Prostate gland (tissue), 2 donors: Measurements from ENCODE around the gene TCF4. TPM values are rescaled to one million over a fixed set of nuclear protein-coding genes. Genes with fewer than 3 reads are reported as not detected.

Source experiments
- DNase-seq: peaks from one replicate; pipeline ENCODE4 v3.0.0-alpha.2; 2019; ENCODE audit warnings: low spot score
- H3K27ac ChIP-seq, 2 donors: fragments of 200-600 bp; sonication (generic); 2 replicates each; pipeline ENCODE4 v1.5.1; 2017 to 2019
- H3K27me3 ChIP-seq: fragments of 200-600 bp; sonication (generic); replicated peaks from 2 replicates; pipeline ENCODE4 v1.5.1; 2019; ENCODE audit not compliant: insufficient read depth
- H3K36me3 ChIP-seq, 2 donors: fragments of 200-600 bp; sonication (generic); 1 replicate in 1 of 2; 2 replicates in 1 of 2; pipeline versions ENCODE4 v1.5.1 to v1.8.1; 2017 to 2019
- H3K4me1 ChIP-seq: fragments of 200-600 bp; sonication (generic); replicated peaks from 2 replicates; pipeline ENCODE4 v1.5.1; 2019
- H3K4me3 ChIP-seq, 2 donors: fragments of 200-600 bp; sonication (generic); 2 replicates each; pipeline ENCODE4 v1.5.1; 2017 to 2019
- H3K9me3 ChIP-seq: fragments of 200-600 bp; sonication (generic); 2 replicates; pipeline ENCODE4 v1.5.1; 2017
- CTCF ChIP-seq, 4 experiments: fragments of 200-600 bp in 2 of 4; fragments of 450-650 bp in 2 of 4; sonication (generic) in 2 of 4; IDR thresholded peaks; 1 replicate in 3 of 4; 2 replicates in 1 of 4; pipeline ENCODE4 v1.5.1; 2016 to 2019; ENCODE audit warnings: antibody characterized with exemption in 4 of 4, mild to moderate bottlenecking in 2 of 4, moderate library complexity in 2 of 4
- POLR2A ChIP-seq: fragments of 450-650 bp; IDR thresholded peaks from one replicate; pipeline ENCODE4 v1.6.1; 2016; ENCODE audit warnings: antibody characterized with exemption, mild to moderate bottlenecking
- POLR2AphosphoS5 ChIP-seq: sonication (generic); formaldehyde crosslinking; IDR thresholded peaks from one replicate; pipeline ENCODE4 v1.6.1; 2017; ENCODE audit warnings: antibody characterized with exemption
- WGBS: methylation state at CpG from one replicate; pipeline ENCODE4 v1.1.5; 2018; 5-methylcytosine and 5-hydroxymethylcytosine counted together
- intact Hi-C: fragments of 100-400 bp; cut with DNase I; formaldehyde crosslinking; loops from one replicate; pipeline ENCODE4 v1.14.2; 2022
- total RNA-seq, 2 donors: library from RNA; depleted of rRNA; stranded (reverse); fragments of >200 nt; gene quantifications; one replicate each; pipeline ENCODE4 v1.1.0, GENCODE V29; 2016

The TCF4 gene
- total RNA-seq, 2 donors from 2014 or later, result 29.8 to 87.2 TPM

DNA sequence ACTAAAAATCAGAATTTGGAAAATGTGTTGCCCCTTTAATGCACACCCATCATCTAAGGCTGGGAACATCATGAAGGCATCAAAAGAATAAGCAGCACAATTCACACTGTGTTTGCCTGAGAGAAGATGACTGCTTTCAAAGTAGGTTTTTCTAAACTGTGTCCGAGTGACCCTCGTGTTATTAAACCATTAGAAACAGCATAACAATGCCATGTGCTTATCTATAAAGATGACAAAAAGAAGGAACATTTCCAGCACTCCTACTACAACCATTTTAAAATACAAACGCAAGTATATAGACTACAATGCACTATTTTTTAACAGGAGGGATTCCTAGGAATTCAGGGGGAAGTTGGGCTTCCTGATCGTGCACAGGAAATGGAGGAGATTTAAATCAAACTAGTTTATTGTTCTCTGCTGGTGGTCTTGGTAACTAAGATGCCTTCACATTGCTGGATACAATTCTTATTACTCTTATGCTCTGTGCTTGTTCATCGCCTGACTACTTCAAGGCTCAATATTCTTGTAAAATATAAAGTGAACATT, 322.8 kb downstream of the TCF4 start:
- Histone ChIP-seq H3K4me1 (no peaks in the 10 kb centered on the region), H3K9me3 (no peaks in the 10 kb centered on the region), H3K36me3 (no peaks in the 10 kb centered on the region), H3K27me3 (no peaks in the 10 kb centered on the region), H3K27ac (peak overlapping the region in 1 of 2 donors; percentile 28), H3K4me3 (no peak overlapping the region)
- 26% methylated on average over 5 of the region's 5 CpGs for WGBS
- TF ChIP-seq CTCF (IDR thresholded peaks at IDR 0.05) (no peak), POLR2AphosphoS5 (no peak), POLR2A (no peak)
- DNase-seq, result no peak
- intact Hi-C loops, result no loop called here

- DNase-seq, result peak; percentile 16
- Histone ChIP-seq H3K9me3 (no peaks in the 10 kb centered on the region), H3K27me3 (no peaks in the 10 kb centered on the region), H3K4me1 (no peaks in the 10 kb centered on the region), H3K27ac (peak overlapping the region in 1 of 2 donors; percentile 28), H3K4me3 (no peak overlapping the region), H3K36me3 (no peaks in the 10 kb centered on the region)
- intact Hi-C loops, result no loop called here
- WGBS, result 24% methylated on average over 3 of the region's 3 CpGs
- TF ChIP-seq POLR2A, result no peak
- TF ChIP-seq POLR2AphosphoS5, result peak; percentile 51
These were observed 323.9 kb downstream of the TCF4 start for GRCh38 chr18:55264108-55264507.

GRCh38 chr18:55262021-55262560, 325.9 kb downstream of the TCF4 start:
- Histone ChIP-seq H3K4me3 (no peak overlapping the region), H3K36me3 (no peaks in the 10 kb centered on the region), H3K4me1 (no peaks in the 10 kb centered on the region), H3K27me3 (no peaks in the 10 kb centered on the region), H3K27ac (no peak overlapping the region), H3K9me3 (no peaks in the 10 kb centered on the region)
- WGBS, result 60% methylated on average over 1 of the region's 1 CpG
- TF ChIP-seq POLR2AphosphoS5 (no peak), POLR2A (no peak), CTCF (IDR thresholded peaks at IDR 0.05) (no peak)
- DNase-seq, result no peak
- intact Hi-C loops, result no loop called here

- Histone ChIP-seq H3K9me3 (no peaks in the 10 kb centered on the region), H3K27me3 (no peaks in the 10 kb centered on the region), H3K4me3 (no peak overlapping the region), H3K36me3 (no peaks in the 10 kb centered on the region), H3K4me1 (no peaks in the 10 kb centered on the region), H3K27ac (no peak overlapping the region)
- WGBS, result 88% methylated on average over 4 of the region's 4 CpGs
- no peak for TF ChIP-seq CTCF (IDR thresholded peaks at IDR 0.05)
- TF ChIP-seq POLR2AphosphoS5, result no peak
- TF ChIP-seq POLR2A, result no peak
- intact Hi-C loops, result no loop called here
- DNase-seq, result no peak
These were observed 326.7 kb downstream of the TCF4 start for GRCh38 chr18:55261253-55261652.

- Histone ChIP-seq H3K36me3 (no peaks in the 10 kb centered on the region), H3K27me3 (no peaks in the 10 kb centered on the region), H3K9me3 (no peaks in the 10 kb centered on the region), H3K4me3 (no peak overlapping the region), H3K27ac (no peak overlapping the region), H3K4me1 (no peaks in the 10 kb centered on the region)
- no peak for DNase-seq
- no peak for TF ChIP-seq POLR2AphosphoS5
- no peak for TF ChIP-seq CTCF (IDR thresholded peaks at IDR 0.05)
- no peak for TF ChIP-seq POLR2A
- intact Hi-C loops, result no loop called here
- 93% methylated on average over 4 of the region's 4 CpGs for WGBS
These were observed 329.9 kb downstream of the TCF4 start for GRCh38 chr18:55258088-55258487.
